Tibial nerve (tissue), 4 donors: ENCODE measurements around the gene PDCD6IP. TPM values are rescaled to one million over a fixed set of nuclear protein-coding genes. Genes with fewer than 3 reads are reported as not detected.

ENCODE experiments used
- DNase-seq, 2 donors: peaks; one replicate each; pipeline ENCODE4 v3.0.0-alpha.2; 2019; ENCODE audit warnings: low spot score in 2 of 2
- H3K27ac ChIP-seq, 4 donors: fragments of 200-600 bp; sonication (generic) in 3 of 4; one replicate each; pipeline ENCODE4 v1.5.1; 2017 to 2019; ENCODE audit warnings: mild to moderate bottlenecking in 1 of 4
- H3K27me3 ChIP-seq, 2 donors: fragments of 200-600 bp; sonication (generic) in 1 of 2; one replicate each; pipeline versions ENCODE4 v1.5.1 to v1.6.0; 2017 to 2019
- H3K36me3 ChIP-seq, 3 donors: fragments of 200-600 bp; sonication (generic); one replicate each; pipeline ENCODE4 v1.5.1; 2018 to 2019
- H3K4me1 ChIP-seq, 4 donors: fragments of 200-600 bp; sonication (generic) in 3 of 4; one replicate each; pipeline ENCODE4 v1.5.1; 2017 to 2019
- H3K4me3 ChIP-seq, 4 donors: fragments of 200-600 bp; sonication (generic) in 3 of 4; one replicate each; pipeline ENCODE4 v1.5.1; 2017 to 2019; ENCODE audit warnings: mild to moderate bottlenecking in 1 of 4, moderate library complexity in 1 of 4
- H3K9me3 ChIP-seq, 4 donors: fragments of 200-600 bp; sonication (generic) in 3 of 4; one replicate each; pipeline ENCODE4 v1.5.1; 2017 to 2019
- EP300 ChIP-seq, 2 donors: sonication (generic); formaldehyde crosslinking; IDR thresholded peaks; one replicate each; pipeline ENCODE4 v1.6.1; 2017; ENCODE audit warnings: antibody characterized with exemption in 2 of 2, mild to moderate bottlenecking in 1 of 2
- POLR2A ChIP-seq, 2 donors: fragments of 450-650 bp; IDR thresholded peaks; one replicate each; pipeline ENCODE4 v1.6.1; 2017; ENCODE audit warnings: antibody characterized with exemption in 2 of 2, mild to moderate bottlenecking in 2 of 2, moderate library complexity in 2 of 2
- WGBS, 2 donors: methylation state at CpG; one replicate each; pipeline ENCODE4 v1.1.5; 2018; 5-methylcytosine and 5-hydroxymethylcytosine counted together
- total RNA-seq, 4 donors: library from RNA; depleted of rRNA; stranded (reverse); fragments of >200 nt; gene quantifications; one replicate each; pipeline ENCODE4 v1.1.0, GENCODE V29; 2016
- TF ChIP-seq, protein P1 (sequence below), 5 experiments: fragments of 200-600 bp in 3 of 5; fragments of 450-650 bp in 2 of 5; sonication (generic) in 3 of 5; IDR thresholded peaks; one replicate each; pipeline ENCODE4 v1.5.1; 2016 to 2019; ENCODE audit warnings: antibody characterized with exemption in 5 of 5, mild to moderate bottlenecking in 3 of 5, moderate library complexity in 2 of 5

Gene PDCD6IP
- total RNA-seq, 4 donors from 2014 or later, result 151 to 436 (median 259) TPM

DNA sequence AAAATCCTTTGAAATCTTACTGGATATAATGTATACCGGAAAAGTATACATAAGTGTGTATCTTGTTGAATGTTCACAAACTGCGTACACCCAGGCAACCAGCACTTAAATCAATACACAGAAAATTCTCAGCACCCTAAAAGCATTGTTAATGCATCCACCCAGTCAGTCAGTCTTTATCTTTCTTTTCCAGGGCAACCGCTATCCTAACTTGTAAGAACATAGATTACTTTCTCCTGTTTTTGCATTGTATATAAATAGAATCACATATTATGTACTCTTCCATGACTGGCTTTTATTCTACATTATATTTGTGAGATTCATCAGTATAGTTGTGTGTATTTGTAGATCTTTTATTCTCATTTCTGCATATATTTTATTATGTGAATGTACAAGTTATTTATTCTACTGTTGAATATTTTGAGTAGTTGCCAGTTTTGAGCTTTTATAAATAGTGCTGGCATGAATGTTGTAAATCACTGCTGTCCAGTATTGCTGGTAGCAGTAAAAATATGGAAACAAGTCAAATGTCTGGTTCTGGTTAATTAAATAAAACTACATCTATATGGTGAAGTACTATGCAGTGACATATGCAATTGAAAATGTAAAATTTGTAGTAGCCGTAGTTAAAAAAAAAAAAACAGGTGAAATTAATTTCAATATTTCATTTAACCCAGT, 62.1 kb downstream of the PDCD6IP start:
- no peaks in the 10 kb centered on the region for H3K27me3 ChIP-seq
- 79 to 80% methylated on average over 4 of the region's 4 CpGs for WGBS, 2 donors
- no peak overlapping the region for H3K4me3 ChIP-seq
- no peaks in the 10 kb centered on the region for H3K9me3 ChIP-seq
- TF ChIP-seq POLR2A (IDR thresholded peaks at IDR 0.05) (no peak), EP300 (IDR thresholded peaks at IDR 0.05) (no peak)
- TF ChIP-seq, protein P1, sequence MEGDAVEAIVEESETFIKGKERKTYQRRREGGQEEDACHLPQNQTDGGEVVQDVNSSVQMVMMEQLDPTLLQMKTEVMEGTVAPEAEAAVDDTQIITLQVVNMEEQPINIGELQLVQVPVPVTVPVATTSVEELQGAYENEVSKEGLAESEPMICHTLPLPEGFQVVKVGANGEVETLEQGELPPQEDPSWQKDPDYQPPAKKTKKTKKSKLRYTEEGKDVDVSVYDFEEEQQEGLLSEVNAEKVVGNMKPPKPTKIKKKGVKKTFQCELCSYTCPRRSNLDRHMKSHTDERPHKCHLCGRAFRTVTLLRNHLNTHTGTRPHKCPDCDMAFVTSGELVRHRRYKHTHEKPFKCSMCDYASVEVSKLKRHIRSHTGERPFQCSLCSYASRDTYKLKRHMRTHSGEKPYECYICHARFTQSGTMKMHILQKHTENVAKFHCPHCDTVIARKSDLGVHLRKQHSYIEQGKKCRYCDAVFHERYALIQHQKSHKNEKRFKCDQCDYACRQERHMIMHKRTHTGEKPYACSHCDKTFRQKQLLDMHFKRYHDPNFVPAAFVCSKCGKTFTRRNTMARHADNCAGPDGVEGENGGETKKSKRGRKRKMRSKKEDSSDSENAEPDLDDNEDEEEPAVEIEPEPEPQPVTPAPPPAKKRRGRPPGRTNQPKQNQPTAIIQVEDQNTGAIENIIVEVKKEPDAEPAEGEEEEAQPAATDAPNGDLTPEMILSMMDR (IDR thresholded peaks at IDR 0.05), result no peak
- peaks cover 0 to 80% (median 0%) of the 10 kb centered on the region in 3 donors for H3K36me3 ChIP-seq
- no peaks in the 10 kb centered on the region for H3K4me1 ChIP-seq
- DNase-seq, result no peak
- no peak overlapping the region for H3K27ac ChIP-seq

DNA sequence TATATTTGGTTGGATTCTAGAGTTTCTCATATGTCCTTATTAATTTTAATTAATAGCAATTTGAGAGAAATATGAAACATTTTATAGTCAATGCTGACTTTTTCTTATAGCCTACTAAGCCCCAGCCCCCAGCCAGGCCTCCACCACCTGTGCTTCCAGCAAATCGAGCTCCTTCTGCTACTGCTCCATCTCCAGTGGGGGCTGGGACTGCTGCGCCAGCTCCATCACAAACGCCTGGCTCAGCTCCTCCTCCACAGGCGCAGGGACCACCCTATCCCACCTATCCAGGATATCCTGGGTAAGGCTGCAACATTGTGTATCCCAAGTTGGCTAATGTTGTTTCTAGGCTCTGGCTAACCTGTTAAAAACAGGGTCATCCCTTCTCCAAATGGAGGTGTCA, 66.7 kb downstream of the PDCD6IP start:
- TF ChIP-seq, protein P1 (IDR thresholded peaks at IDR 0.05), result no peak
- no peak for TF ChIP-seq EP300 (IDR thresholded peaks at IDR 0.05)
- TF ChIP-seq POLR2A (IDR thresholded peaks at IDR 0.05), result no peak

DNA sequence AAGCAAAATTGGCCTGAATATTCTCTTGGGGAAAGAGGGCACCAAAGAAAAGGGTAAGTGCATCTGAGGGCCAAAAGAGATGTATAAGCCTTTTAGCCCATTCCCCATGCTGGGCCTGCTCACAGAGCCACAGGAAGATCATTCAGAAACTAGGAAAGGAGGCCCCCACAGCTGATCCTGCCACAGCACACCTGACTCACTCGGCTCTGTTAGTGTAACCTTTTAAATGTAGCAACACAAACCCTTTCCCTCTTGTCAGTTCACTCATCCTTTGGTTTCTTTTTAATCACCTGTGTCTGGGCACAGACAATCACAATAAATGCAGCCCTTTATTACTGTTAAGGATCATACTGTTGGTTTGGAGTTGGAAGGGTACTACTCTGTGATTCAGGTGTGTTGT, 69.9 kb downstream of the PDCD6IP start:
- Histone ChIP-seq H3K9me3 (no peaks in the 10 kb centered on the region), H3K4me1 (no peaks in the 10 kb centered on the region), H3K36me3 (peaks cover 0 to 60% (median 0%) of the 10 kb centered on the region in 3 donors), H3K4me3 (no peak overlapping the region), H3K27me3 (no peaks in the 10 kb centered on the region), H3K27ac (no peak overlapping the region)
- TF ChIP-seq, protein P1 (IDR thresholded peaks at IDR 0.05), result no peak
- no peak for TF ChIP-seq POLR2A (IDR thresholded peaks at IDR 0.05)
- TF ChIP-seq EP300 (IDR thresholded peaks at IDR 0.05), result no peak
- 64 to 100% methylated on average over 1 of the region's 1 CpG for WGBS, 2 donors
- DNase-seq, result no peak

More for the DNA sequence above, 66.7 kb downstream of the PDCD6IP start:
- H3K36me3 ChIP-seq, result peaks cover 0 to 63% (median 0%) of the 10 kb centered on the region in 3 donors
- H3K27ac ChIP-seq, result no peak overlapping the region
- WGBS, 2 donors, result 83 to 87% methylated on average over 4 of the region's 4 CpGs
- H3K27me3 ChIP-seq, result no peaks in the 10 kb centered on the region
- H3K9me3 ChIP-seq, result no peaks in the 10 kb centered on the region
- H3K4me1 ChIP-seq, result no peaks in the 10 kb centered on the region
- no peak for DNase-seq
- no peak overlapping the region for H3K4me3 ChIP-seq

DNA sequence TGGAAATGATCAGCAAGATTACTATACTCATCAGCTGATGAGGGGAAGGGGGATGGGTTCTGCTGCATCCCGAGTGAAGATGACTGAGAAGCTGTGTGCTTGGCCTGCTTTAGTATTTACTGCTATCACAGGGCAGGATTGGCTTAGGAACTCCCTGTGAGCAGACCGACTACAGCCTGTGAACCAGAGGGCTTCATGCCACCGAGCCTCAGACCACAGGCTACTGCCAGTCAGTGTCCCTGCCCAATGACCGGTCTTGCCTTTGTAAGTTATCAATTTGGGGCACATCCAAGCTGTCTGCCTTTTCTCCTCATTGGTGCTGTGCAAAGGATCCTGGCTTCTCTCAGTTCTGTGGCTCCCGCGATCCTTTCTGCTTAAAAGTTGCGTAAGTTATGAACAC, 71.5 kb downstream of the PDCD6IP start:
- Histone ChIP-seq H3K9me3 (no peaks in the 10 kb centered on the region), H3K36me3 (peaks cover 0 to 53% (median 0%) of the 10 kb centered on the region in 3 donors), H3K4me3 (no peak overlapping the region), H3K27me3 (no peaks in the 10 kb centered on the region), H3K27ac (no peak overlapping the region), H3K4me1 (no peaks in the 10 kb centered on the region)
- 88 to 90% methylated on average over 7 of the region's 7 CpGs for WGBS, 2 donors
- no peak for TF ChIP-seq POLR2A (IDR thresholded peaks at IDR 0.05)
- TF ChIP-seq, protein P1 (IDR thresholded peaks at IDR 0.05), result no peak
- TF ChIP-seq EP300 (IDR thresholded peaks at IDR 0.05), result no peak
- DNase-seq, result no peak

DNA sequence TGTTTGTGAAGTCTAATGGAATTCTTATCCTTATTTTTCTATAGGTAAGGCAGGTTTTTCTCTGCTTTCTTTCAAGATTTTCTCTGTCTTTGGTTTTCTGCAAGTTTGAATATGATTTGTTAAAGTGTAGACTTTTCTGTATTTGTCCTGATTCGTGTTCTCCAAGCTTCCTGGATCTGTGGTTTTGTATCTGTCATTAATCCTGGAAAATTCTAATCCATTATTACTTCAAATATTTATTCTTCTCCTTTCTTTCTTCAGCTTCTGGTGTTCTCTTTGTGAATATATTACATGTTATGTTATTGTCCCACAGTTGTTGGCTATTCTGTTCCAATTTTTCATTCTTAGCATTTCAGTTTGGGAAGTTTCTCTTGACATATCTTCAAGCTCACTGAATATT, 76.4 kb downstream of the PDCD6IP start:
- no peaks in the 10 kb centered on the region for H3K4me1 ChIP-seq
- no peak overlapping the region for H3K4me3 ChIP-seq
- TF ChIP-seq EP300 (IDR thresholded peaks at IDR 0.05) (no peak), POLR2A (IDR thresholded peaks at IDR 0.05) (no peak)
- TF ChIP-seq, protein P1 (IDR thresholded peaks at IDR 0.05), result no peak
- no peaks in the 10 kb centered on the region for H3K27me3 ChIP-seq
- H3K27ac ChIP-seq, result no peak overlapping the region
- H3K36me3 ChIP-seq, result peaks cover 0 to 24% (median 0%) of the 10 kb centered on the region in 3 donors
- DNase-seq, result no peak
- H3K9me3 ChIP-seq, result no peaks in the 10 kb centered on the region
- 90 to 98% methylated on average over 1 of the region's 1 CpG for WGBS, 2 donors
